Kasumi-1 (cell line): Measurements from ENCODE around the gene NFIA.
A peak's percentile ranks its signal among the peaks of the same experiment; 100 is the strongest.

Experiments used
- DNase-seq, 2 experiments: peaks; one replicate each; lab custom pipeline; 2025; lab: John Stamatoyannopoulos, UW

The NFIA gene

DNA sequence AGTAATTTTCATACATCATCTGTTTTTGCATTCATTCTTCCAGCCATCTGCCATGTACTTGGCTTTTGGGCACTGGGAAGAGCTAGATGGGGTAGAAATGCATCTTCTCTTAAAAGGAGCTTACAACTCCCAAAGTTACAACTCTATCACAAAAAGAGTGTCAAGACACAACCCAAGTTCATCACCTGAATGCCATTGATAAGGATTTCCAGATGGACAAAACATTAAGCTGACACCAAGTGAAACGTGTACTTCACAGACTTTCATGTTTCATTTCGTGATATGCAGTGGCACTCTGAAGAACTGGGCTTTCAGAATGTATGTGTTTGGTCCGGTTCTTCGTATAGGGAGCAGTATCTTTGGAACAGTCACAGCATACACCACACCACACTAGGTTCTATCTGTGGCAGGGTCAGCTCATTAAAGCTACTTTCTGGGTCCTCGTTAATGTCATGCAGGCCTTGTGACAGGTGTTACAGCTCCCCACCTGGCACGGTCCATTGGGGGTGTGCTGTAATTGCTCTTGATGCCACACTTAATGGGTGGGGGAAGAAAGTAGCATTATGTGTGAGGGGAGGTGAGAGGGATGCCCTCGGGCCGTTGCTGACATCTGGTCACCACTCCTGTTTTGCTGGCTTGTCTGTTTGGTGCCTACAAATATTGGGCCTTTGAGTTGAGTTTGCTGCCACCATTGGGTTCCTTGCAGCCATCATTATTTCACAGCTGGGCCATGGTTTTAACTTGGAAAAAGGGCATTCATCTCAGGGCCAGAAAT, 164.9 kb downstream of the NFIA start:
- no peak for DNase-seq

DNA sequence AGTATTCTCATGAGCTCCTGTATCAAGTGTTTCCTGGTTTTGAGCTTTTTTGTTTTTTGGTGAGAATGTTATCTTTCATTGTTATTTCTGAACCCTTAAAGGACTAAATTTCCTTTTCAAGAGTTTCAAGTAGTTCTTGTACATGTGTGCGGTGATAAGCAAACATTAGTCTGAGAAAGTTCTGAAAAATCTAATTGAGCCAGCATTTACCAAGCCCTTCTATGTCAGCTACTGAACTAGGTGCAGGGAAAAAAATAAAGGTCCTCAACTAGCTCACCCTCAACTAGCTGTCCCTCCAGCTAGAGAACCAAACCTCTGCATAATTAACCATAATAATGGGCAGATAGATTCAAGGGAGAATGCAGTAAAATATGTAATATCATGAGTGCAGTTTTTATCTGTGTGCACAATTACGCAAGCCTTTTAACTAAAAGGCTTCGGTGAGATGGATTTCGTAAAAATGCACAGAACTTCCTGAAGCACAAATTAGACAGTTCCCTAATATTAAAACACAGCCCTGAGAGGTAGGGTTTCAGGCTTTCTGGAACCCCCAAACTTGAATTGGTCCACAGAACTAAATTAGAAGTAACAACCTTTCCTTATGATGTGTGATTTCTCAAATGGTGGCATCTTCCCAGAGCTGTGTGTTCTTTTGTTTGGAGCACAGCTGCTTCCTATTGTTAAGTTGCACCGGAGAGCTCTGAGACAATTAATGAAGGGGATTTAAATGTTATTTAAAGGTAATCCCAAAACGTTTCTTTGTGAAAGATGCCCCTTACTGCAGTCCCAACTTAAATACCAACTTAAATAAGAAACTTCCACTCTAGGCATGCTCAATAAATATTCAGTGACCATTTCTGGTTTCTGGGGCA, 165.8 kb downstream of the NFIA start:
- no peak for DNase-seq

DNA sequence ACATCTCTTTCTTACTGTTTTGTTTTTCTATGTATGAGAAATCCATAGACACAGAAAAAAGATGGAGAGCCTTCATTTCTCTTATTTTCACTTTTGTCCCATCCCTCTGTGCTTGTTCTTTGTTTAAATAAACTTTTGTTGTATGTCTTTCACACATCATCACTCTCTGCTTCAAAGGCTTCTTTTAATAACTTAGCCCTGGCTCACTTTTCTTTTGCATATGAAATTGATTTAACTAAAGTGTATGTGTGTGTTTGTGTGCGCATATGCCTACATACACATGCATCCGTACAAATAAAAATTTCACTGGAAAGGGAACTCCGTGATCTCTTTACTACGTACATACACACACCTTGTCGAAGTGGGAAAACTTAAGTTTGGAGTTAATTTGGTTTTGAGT, 168.6 kb downstream of the NFIA start:
- no peak for DNase-seq

DNA sequence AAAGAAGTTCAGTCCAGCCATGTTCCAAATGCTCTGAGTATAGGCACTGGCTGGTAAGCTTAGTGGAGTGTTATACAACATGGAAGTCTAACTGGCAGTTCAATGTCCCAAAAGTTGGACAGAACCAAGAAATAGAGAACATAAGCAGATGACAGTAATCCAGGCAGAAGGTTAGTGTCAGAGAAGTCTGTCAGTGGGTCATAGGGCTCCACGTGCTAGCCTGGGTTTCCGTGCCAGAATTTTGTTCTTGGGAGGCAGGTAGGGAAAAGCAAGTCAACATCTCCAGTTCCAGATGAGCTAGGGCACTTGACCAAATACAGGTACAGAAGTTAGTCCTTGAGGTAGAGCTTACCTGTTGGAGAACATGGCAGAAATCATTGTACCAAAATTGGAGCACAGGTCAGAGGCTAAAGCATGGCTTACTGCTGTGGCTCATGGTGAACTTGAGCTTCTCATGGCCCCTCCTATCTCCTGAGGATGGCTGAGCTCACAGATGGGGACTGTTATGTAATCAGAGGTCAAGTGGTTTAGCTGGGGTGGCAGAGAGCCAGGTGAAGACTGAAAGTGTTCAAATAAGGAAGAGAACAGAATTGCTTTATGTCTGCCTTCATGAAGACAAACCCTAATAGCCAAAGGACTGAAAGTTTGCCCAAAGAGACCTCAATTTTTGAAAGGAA, 170.8 kb downstream of the NFIA start:
- peak; percentile 73 to 87 for DNase-seq

DNA sequence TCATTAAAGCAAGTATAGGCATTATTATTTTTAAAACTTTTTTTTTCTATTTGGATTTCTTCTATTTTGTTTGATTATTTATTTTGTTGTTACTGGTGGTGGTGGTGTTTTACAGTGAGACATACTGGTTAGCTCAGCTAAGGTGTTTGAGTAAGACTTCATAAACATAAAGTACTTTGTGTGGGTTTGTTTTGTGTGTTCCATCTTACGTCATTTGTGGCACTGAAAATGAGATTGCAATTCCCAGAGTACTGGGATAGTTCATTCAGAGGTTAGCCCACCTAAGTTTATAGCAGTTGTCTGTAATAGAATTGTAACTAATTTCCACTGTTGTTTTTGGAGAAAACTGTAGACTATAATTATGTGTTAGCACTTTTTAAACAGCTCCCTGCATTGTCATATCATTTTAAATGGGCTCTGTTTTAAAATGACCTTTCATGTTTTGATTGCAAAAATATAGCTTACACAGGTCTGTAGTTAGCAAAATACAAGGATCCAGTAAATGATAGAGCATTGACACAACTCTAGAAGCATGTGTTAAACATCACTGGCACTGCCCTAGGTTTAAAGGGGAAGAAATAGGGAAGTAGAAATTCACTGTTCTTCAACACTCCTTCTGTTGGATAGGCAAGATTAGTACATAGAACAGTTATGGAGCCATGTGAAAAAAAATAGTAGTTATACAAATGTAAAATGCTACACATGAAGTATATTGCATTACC, 171.7 kb downstream of the NFIA start:
- peak; percentile 70 to 71 for DNase-seq

DNA sequence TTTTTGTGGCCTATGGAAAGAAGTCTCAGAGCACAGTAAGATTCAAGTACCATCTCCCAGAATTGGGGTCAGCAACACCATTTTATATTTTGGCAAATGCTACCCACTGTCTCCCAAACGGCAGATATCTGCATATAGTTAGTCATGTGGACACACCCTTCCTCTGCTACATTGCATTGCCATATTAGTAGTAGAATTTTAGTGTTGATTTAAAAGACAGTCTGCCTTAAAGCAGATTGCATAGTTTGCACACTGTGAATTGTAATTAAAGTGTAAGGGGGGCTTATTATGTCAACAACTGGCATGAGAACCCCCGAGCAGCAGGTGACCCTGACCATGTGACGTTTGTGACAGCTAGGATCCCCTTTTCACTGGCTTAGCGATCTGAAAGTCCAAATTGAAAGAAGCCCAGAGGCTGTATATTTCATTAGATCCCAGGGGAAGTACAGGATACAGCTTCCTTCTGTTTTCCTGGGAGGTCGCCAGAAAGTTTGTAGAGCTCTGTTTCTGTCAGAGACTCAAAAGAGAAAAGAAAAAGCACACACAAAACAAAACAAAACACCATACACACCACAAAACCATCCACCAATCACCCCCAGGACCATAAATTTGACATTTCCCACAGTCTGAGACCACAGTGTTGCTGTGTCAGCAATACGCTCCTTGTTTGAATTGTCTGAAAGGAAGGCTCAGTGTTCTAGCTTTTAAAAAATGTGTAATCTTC, 172.4 kb downstream of the NFIA start:
- peak in 1 of 2 experiments; percentile 46 for DNase-seq

DNA sequence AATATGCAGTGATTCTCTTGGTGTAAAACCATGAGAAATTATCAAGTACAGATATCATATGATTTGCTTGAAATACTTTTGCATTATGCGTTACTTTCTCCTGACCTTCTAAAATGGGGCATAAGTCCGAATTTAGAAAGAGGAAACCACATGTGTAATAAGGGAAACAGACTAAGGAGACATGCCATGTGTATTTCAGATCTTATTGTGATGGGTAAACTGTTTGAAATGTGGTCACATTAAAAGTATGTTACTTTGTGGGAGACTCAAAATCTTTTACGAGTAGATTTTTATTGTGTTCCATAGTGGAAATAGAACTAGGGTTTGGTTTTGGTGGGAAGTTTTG, 173.0 kb downstream of the NFIA start:
- DNase-seq: peak; percentile 79 to 83

DNA sequence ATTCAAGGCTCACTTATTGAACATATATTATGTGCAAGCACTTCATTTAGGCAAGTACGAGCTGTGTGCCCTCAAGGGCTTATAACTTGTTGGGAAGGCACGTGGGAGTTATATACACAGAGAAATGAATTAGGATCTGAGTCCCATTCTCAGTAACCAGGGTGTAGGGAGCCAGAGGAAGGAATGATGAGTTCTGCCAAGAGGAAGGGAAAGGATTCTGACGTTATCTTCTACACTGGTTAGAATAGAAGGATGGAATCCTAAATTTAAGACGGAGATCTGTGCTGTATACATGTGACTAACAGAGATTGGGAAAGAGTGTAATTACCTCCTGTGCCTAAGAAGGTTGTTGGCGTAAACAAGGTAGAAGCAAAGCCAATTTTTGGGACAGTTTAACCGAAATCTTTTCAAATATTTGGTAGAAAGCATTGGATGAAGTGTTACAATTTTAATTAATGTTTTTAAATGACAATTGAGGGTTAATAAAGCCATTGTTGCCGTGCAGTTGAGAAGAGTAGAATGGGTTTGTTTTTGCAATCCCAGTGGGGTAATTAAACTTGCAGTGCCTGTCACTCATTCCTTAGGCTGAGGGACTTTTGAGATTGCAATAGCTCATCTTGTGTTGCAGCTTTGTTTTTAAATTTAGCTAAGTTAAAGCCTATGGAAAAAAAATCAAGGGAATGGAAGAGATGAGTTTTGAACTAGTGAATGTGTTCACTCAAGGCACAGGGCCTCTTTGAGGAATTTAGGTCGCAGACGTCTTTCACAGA, 177.2 kb downstream of the NFIA start:
- DNase-seq: no peak

DNA sequence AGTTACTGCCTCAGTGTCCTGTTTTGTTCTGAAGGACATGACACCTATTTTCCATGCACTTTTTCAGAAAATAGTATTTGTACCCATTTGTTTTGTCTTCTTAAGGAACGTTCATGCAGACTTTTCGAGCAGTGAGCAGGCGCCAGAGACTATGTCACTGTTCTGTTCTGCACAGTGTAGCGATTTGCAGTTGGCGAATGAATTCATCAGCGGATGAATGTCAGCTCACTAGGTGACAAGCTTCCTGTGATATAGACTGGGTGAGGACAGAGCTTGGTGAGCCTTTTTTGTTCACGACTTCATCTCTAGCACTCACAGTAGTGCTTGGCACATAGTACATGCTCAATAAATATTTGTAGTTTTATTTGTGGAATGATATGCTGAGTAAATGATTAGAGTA, 177.8 kb downstream of the NFIA start:
- DNase-seq: no peak

DNA sequence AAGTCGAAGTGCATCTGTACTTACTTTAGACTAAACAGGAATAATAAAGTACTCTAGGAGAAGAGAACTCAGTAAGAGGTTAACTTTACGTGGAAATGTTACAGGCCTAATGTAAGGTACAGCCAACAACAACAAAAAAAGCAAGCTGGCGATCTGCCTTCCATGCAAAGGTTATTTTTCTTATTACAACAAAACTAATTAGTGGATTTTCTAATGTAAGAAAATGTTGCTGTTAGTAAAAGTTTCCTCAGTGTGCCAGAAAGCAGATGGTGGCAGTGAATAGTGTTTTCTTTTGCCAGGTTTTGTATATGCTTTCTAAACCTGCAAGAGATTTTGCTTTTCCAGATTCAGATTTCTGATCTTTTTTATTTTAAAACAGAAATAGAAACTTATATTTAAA, 179.2 kb downstream of the NFIA start:
- no peak for DNase-seq

DNA sequence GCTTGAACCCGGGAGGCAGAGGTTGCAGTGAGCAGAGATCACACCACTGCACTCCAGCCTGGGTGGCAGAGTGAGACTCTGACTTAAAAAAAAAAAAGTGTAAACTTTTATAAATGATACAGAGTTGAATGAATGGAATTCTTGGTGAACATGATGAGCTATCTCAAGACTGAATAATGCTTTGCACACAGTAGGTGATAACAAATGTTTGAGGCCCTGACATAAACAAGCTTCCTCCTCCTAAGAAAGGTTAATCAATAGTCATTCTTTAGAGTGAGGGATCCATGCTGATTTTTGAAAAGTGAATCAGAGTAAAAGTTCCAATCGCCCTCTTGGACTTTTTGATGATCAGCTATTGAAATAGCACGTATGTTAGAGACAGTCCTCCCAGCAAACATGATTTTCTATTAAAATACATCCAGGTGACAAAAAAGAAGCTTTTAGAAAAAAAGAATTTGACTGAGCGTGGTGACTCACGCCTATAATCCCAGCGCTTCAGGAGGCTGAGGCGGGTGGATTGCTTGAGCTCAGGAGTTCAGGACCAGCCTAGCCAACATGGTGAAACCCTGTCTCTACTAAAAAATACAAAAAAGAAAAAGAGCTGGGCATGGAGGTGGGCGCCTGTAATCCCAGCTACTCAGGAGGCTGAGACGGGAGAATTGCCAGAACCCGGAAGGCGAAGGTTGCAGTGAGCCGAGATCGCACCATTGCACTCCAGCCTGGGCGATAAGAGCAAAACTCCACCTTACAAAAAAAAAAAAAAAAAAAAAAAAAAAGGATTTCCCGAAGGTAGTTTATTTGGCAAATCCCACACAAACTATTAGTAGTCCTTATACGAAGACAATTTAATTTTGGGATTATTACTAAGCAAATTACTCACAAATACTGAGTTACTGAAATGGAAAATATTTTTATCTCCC, 181.8 kb downstream of the NFIA start:
- DNase-seq: no peak

DNA sequence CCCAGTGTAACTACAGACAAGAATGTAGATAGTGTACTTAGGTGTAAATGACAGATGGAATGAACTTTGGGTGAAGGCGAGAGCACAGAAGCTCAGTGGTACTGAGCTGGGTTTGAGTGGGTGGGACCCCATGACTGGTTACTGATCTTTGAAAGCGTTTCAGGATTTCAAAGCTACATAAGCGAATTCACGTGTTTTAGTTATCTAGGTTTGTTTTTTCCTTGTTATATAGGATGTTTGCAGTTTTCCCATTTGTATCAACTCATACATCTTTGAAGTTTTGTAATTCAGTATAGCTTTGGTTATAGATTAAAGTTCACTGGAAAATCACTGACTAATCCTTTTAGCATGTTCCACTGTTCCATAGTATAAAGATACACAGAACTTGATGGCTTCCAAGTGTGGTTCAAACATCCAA, 182.5 kb downstream of the NFIA start:
- no peak for DNase-seq

DNA sequence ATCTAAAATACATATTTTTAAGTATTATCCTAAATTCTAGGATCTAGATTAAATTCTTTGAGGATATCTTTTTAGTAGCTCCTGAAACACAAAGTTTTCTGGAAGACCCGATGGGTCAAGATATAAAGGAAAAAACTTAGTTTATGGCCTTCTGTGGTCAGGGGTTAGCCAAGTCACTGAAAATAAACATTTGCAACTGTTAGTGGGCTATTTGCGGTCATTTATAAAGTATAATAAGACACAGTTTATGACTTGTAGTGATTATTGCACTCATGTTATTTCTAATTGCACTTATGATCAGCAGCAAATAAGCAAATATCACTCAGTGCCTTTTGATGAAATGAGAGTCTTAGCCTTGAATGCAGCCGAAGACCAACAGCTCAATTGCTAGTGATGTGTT, 183.3 kb downstream of the NFIA start:
- DNase-seq: no peak

DNA sequence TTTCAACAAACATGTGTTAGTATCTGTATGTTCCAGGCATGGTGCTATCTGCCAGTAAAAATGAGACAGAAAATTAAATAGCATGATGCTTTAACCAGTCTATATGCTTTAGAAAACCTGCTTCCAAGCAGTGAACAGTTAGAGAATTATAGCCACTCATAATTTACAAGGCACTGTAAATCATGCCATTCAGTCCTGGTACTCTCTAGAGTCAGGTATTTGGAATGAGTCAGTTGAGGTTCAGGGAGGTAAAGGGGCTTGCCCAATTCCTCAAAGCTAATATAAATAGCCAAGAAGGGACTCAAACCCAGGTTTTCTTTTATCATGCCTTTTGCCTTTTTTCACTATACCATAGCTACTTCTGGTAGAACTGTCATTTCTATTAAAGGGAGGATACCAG, 184.4 kb downstream of the NFIA start:
- DNase-seq: no peak

DNA sequence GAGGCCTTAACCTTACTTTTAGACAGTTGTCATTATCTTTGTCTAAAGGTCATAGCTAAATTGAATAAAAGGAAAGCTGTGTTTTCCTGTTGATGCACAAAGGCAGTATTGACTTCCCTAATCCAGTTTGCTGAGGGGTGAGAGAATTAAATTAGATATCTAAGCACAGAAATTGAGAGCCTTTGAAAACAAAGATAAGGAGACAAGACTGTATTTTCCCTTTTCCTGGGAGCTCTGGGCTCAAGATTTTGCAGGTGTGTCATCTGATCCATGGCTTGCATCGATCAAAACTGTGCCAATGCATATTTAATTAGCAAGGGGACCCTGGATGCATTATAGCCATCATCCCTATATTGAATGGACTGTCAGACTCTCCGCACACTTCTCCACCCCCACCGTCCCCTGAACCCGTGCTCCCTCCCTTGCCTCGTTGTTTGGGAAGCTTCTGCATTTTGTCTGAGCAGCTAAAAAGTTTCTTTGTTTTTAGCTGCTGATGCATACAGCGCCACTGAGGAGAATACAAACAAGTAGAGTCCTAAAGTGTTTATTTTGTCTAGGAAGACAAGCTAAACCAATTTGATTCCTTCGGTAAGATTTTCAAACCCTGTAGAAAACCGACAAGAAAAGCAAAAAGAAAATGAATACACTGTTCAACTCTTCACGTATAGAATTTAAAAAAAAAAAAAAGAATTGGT, 186.3 kb downstream of the NFIA start:
- DNase-seq: no peak

DNA sequence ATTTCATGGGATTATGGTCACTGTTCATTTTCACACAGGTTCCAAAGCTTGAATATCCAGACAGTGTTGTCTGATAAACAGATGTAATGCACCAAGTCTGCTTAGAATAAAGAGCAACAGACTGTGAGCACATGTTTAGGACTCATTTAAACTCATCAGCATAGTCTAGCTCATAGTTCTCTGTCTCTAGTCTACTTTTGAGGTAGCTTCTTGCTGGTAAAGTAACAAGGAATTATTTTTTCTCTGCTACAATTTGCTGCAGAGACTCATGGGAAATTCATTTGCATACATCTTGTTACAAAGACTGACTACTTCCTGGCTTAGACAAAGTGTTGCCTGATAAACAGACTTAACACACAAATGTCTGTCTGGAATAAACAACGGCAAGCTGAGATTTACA, 187.2 kb downstream of the NFIA start:
- DNase-seq: no peak

DNA sequence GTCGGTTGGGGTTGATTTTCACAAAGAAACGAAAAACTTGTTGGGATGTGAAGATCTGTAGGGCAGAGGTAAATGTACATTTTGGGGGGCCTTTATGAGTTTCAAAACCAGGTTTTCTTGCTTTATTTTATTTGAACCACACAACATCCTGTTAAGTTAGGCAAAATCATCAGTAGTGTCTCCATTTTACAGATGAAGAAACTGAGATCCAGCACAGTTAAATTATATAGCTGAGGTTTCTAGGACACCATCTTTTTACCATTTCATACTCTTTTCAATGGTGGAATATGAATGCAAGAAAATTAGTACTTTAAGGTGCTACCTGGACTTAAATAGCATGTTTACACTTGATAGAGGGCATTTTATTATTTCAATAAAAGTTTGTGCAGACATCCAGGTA, 187.7 kb downstream of the NFIA start:
- DNase-seq: no peak

DNA sequence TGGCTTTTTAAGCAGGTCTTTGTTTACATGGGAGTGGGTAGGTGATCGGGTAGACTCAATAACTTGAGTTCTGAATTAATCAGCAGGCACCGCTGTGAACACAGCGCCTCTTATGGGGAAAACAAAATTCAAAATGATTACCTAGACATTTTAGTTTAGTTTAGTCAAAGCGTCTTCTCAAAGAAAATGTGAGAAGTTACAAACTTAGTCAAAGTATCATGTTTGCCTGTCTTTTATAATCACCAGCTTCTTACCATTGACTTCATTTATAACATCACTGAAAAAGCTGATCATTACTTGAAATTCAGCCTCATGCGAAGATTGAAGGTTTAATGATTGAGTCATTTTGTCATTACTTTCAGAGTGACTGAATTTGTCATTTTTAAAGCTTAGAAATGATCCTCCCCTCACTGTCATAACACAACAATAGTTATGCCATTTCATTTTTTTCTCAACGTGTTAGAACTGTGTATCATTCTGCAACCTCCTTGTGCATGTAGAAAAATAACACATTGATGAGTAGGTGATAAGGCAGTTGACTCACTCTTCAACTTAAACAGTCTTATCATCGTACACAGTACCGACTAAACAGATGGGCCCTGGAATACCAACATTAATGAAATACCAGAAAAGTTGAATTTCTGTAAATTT, 188.5 kb downstream of the NFIA start:
- DNase-seq: no peak

DNA sequence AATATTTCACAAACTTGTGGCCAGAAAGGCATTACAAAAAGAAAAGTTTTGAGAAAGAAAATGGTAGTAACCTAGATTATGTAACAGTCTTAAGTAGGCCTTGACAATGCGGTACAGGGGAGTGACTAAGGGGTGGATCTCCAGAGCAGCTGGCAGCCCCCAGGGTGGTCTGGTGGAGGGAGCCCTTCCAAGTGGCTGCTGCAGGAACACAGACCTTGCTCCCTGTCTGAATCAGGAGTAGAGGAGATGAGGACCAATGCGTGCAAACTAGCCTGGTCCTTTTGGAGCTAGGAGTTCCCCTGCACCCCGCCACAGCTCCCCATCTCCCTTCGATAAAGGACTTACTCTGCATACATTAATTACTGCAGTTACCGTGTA, 189.0 kb downstream of the NFIA start:
- no peak for DNase-seq
